ENCODE data around the gene MASP1.

The MASP1 gene

DNA sequence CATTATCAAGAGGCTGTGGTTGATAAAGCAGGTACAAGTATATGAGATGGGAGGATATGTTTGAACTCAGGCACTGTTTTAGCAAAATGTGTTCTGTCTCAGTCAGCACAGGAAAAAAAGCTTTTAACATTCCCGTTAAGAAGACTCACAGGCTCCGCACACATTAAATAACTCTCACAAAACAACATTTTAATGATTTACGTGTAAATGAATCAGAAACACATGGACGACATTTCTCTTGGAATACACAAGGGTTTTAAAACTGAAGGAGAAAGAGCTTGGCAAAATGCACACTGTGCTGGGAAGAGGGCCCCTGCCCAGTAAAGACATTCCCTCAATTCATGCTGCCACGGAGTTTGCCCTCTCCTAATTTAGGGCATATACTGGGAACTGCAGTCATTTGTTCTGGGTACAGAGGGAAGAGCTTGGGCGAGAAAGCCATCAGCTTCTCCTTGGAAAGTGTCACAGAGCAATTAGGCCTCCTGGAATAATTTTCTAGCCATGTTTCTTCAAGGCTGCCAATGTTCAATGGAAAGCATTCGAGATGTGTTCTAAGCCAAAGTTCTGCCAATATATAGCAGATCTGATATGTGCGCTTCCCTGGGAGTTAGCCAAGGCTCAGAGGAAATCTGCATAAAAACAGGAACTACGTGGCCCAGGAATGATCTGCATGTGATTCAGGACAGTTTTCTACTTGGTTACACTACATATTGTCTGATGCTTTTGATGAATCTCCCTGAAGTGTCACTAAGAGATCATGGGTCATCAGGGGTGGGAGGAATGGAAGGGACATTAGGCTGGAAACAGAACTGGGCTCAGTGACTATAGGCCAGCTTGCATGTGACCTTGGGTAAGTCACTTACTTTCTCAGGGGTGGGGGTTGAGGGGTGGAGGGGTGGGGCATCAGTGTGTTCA is 2.2 kb upstream of the MASP1 start:
- DNase-seq (ENCODE audit: low read depth) = no peak

DNA sequence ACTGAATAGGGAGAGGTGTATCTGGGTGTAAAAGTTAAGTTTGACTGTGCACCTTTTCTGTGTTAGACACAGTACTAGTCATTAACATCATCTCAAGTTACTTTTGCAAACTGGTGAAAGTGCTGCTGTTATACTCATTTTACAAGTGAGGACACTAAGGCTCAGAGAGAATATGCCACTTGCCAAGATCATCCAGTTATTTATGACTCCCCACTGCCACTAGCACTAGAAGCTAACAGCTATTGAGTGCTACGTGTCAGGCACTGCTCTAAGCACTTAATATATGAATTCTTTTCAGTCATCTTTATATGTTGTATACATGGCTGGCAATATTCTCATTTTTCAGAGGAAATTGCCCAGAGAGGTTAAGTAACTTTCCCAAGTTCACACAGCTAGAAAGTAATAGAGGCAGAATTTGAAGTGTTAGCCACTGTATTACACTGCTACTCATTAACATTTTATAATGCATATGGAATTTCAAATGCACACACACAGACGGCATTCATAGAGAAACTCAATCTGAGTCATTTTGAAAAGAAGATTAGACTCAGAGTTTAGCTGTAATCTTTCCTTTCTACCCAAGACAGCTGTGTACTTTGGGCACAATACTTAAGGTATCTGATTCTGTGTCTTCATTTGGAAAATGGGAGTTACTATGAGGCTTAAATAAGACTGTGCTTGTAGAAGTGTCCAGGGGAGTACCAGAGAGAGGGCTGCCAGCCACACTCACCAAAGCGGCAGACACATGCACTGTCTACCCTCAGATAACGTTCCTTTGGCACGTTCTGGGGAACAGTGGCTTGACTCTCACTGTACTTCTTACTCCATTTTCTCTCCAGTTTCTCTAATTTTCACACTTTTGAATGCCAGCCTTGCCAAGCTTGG is 1.3 kb upstream of the MASP1 start:
- no peak for DNase-seq (ENCODE audit: low read depth)

DNA sequence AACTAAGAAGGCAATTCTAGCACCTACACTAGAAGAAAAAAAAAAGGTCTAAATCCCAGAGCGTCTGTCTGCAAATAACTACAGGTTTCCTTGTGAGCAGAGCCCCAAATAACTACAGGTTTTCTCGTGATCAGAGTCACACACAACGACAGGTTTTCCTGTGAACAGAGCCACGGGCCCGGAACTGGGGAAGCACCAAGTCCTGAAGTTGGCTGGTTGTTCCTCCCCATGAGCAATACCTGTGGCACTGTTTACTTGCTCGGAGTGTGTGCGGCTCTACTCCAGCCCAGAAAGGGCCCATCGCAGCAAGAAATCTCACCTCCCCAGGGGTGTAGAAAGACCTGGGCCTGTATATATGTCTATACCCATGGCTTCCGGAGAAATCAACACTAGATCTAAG is 644 bp upstream of the MASP1 start:
- no peak for DNase-seq (ENCODE audit: low read depth)

DNA sequence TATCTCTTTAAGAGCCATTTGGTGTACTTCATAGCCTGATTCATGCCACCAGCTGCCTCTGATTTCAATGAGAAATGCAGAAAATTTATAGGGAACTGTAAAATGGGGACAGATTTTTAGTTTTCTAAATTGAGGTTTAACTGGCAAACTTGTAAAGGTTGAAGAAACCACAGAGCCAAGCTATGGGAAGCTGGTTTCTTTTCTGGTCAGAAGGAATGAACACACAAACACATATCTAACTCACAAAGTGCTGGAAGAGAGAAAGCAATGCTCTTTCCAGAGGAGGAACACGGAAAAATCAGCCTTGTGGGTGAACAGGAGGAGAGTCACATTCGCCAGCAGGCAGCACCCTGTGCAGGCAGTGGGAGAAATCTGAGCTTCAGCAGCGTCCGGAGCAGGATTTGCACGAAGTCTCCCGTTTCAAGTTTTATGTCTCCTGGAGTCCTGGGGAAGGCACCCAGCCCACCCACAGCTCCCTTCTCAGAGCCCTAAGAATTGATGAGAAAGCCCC is 481 bp downstream of the MASP1 start:
- no peak for DNase-seq (ENCODE audit: low read depth)

DNA sequence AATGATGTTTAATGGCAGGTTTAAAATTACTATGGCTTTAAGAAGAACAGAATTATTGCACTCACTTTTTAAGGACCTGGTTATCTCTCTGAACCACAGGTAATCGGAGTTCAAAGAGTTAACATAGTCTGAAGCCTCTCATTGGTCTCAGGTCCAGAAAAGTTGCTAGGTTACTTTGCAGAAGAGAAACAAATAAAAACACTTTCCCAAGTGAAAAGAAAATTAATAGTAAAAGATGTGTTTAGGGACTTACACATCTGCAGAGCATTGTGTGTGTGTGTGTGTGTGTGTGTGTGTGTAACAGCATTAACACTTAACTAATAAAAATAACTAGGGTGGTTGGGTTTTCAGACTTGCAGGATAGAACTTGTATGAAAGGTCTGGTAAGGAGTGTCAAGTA is 1.0 kb downstream of the MASP1 start:
- no peak for DNase-seq (ENCODE audit: low read depth)

DNA sequence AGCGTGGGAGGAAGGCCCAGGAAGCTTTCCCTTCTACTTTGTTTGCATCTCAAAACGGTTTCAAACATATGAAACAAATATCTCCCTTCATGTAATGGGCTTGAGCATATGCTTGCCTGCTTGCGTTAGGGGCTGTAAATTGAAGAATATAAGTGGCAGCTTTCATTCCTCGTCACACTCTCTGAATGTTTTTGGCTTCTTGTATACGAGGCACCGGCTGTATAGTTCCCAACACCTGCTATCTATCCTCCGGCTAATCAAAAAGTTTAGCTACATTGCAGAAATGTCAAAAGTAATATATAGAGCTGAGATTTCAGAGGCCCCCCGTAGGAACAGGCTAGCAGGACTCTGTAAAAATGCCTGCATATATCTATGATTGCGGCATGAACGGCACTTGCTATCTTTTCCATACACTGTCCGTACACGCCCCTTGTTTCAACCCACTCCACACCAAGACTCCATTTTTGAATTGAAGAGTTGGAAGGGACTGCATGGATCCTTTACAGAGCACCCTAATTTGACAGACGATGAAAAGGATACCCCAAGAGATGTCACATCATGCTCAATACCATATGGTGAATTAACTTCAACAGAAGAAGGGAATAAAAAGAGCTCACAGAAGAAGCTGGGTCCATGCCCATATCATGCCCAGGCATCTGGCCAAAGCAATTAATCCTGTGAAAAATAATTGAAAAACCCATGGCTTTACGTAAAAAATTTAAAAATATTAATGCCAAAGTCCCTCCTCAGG is 2.5 kb downstream of the MASP1 start:
- no peak for DNase-seq (ENCODE audit: low read depth)

DNA sequence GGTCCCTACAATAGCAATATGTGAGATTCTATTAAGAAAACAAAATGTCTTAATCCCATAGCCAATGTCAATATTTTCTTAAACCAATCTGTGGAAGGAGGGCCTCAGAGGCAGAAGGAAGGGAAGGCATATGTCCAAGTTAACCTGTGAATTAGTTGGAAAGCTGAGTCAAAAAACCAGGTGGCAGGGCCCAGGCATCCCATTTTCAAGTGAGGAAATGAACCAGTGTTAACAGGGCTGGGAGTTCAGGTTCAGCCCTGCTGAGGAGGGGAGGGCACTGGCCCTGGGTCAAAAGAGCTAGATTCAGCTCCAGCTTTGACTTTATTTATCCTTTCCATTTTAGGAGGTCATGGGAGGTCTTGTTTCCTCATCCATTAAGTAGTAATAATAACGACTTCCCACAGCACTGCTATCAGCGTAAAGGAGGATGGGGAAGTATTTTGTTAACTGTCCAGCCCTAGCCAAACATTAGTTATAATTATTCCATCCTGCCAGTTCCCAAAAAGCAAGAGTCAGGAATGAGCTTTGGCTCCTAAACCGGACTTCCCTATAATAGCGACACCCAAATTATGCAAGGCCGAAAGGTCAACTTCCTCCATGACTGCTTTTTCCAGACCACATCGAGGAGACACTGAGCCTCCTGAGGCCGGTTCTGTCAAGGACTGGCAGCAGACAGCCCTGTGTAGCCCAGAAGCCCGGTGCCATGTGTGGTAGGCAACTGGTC is 3.2 kb downstream of the MASP1 start:
- no peak for DNase-seq (ENCODE audit: low read depth)

DNA sequence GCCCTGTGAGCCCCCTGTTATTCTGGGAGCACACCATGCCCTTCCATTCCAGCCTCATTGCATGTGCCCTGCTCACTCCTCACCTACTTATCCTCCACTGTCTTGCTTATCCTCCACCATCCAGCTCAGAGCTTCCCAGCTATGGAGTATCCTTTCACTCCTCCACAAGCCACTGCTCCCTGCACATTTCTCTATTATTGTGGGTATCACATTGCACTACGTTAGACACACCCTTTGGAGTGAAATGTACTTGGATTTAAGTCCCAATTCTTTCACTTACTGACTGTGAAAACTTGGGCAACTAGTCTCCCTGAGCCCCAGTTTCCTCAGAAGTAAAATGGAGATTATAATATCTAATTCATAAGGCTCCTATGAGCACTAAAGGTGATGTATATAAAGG is 4.3 kb downstream of the MASP1 start:
- DNase-seq (ENCODE audit: low read depth) = no peak

DNA sequence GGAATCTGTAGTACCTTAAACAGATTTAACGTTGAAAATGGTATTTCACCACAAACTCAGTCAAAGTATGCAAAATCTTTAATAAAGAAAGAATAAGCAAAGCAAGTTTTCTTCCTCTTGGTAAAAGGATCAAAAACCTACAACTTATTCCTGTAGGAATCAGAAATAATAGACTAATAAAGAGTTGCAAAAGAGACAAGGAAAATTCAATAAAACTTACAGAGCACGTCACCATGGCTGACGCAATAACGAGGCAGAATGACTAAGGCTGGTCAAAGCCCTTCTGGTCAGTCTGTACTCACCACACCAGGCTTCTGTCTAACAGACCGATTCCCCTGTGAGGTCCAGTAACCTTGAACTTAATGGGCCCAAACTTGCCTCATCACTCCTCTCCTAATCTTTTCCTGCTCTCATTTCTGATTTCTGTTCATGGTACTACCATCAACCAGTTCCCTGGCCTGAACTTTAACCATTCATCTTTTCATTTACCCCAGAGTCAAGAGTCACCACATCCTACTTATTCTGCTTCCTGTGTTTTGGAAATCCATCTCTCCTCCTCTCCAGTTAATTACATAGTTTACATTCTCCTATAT is 5.0 kb downstream of the MASP1 start:
- DNase-seq (ENCODE audit: low read depth) = no peak

DNA sequence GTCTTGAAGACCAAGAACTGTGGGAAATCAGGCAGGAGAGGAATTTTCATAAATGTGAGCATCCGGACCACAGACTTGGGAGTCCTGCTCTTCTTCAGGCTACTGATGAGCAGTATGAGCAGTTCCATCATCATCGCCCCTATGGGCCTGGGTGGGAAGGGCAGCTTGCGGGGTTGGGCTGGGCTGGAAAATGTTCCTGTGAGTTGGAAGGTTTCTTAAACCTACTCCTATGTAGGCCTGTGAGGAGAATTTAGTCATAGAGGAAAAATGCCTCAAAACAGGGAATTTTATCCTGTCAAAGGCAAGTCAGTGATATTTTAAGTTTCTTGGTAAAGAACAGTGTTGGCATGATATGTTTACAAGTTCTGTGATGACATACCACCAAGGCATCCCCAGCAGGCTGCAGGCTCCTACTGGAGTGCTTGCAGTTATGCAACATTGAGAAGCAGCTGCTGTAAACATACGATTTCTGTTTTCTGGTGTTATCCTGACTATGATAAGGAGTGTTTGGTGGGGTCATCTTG is 10.3 kb downstream of the MASP1 start:
- DNase-seq (ENCODE audit: low read depth) = no peak

DNA sequence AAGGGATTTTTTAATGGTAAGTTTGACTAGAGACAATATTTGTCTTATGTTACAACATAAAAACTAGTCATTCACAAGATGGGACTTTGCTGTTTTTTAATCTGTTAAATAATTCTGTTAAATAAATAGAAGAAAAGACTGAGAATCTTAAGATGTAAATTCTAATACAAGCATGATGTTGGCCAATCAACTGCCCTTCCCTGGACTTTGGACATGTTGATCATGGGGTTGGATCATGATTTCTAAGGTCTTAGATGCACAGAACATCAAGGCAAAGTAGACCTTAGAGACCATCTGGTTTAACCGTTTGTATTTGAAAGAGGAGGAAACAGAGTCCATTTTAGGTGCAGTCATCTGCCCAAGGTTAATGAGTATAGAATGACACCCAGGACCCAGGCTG is 10.9 kb downstream of the MASP1 start:
- DNase-seq (ENCODE audit: low read depth) = no peak

DNA sequence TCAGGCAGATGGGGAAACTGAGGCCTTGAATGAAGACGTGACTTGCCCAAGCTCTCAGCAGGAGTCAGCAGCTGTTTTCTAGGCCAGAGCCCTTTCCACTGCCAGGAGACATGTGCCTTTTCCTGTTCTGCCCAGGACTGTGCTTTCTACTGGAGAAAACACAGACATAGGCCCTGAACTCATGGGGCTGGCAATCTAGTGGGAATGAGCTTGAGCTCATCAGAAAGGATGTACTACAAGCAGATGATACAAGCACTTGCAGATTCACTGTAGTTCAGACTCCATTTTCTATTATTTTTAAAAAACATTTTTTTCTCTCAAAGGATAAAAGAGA is 14.4 kb downstream of the MASP1 start:
- DNase-seq (ENCODE audit: low read depth) = no peak

DNA sequence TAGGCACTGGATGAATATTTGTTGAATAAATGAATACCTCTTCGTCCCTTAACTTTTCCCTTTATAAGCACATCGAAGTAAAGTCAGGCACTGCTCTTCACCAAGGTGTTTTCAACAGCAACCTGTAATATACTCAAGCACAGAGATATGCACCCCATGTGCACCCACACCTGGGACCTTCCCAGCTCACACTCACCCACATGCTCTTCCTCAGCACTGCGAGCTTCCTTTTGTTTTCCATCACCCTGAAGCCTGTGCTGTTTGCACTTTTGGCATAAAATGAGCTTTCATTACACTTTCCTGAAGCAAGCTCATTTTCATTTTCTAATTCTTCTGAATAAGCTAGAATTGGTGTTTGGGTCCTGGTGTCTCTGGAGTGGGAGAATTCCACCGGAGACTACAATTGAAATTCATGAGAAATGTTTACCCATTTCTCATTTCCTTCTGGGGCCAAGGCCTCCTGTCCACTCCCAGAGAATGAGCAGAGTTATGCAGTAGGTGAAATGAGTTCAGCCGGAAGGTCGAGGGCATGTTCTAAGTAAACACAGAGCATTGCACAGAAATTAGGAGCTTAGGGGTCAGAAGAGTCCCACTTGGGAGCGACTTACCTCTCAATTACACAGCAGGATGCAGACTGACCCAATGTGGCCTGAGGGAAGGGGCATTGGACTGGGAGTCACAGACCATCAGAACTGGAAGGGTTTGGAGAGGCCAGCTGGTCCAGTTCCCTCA is 15.0 kb downstream of the MASP1 start:
- no peak for DNase-seq (ENCODE audit: low read depth)

DNA sequence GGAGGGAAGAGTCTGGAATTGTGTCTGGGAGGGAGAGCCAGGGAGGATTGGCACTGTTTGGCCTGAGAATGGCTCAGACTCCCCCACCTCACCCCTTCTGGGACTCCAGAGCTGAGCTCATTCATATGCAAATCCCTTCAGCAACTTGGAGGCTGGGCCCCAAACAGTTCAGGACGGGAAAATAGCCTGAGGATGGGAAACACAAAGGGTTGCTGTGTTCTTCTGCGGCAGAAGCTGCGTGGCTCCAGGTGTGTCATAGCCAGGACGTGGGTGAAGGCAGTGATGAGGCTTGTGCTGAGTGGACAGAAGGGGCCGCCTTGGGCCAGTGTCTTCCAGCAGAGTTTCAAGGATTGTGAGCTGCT is 16.6 kb downstream of the MASP1 start:
- no peak for DNase-seq (ENCODE audit: low read depth)

DNA sequence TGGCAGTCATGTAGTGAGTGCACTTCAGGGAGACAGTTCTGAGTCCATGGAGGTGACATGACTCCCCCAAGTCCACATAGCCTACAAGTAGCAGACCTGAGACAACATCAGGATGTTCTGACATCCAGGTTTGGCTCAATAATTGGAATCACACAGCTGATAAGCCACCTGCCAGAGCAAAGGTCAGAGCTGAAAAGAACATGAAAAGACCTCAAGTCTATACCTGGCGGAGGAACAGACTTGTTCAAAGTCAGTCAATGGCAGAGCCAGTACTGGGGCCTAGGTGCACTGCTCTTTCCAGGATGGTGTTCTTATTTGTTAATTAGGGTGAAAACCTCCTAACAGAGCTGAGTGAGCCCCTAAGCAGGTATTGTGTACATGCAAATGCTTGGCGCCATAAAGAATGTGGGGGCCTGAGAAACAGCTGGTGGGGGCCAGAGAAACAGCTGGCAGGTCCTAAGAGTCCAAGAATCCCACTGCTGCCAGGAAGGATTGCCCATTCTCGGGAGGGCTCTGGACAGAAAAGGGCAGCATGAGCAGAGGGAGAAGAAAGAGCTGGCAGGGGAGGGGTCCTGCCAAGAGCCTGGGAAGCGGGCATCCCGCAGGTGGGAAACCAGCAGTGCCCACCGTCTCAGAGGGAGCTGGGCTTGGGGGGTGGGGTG is 17.1 kb downstream of the MASP1 start:
- no peak for DNase-seq (ENCODE audit: low read depth)

DNA sequence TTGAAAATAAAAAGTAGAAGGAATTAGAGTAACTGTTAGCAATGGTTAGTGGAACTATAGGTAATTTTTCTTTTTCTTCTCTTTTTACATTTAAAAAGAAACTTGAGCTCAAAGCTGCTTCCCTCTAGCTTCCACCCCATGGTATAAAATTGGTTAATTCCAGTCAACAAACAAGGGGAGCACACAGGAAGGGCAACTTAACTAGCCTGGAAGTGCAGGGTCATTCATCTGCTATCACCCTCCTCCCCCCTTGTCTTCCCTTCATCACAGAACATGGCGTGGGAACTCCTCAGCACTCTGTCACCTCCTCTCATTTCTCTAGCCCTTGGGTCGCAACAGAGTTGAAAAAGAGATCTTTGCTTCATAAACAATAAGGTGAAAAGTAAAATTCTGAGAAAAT is 20.0 kb downstream of the MASP1 start:
- no peak for DNase-seq (ENCODE audit: low read depth)

DNA sequence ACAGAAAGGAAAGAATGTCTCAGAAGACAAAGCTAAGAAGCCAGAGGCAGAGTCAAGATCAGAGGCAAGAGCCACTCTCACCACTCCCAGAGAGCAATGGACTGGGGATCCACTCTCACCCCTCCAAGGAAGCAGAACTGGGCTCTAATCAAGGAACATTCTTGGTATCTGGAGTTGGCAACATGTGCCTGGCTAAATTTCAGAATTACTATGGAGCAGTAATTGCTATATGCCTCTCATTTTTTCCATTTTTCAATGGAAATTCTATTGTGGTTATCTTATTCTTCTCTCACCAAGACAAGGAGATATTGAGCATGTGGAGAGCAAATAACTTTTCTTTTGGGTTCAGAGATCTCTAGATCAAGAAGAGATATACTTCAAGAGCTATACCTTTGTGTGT is 22.1 kb downstream of the MASP1 start:
- no peak for DNase-seq (ENCODE audit: low read depth)

DNA sequence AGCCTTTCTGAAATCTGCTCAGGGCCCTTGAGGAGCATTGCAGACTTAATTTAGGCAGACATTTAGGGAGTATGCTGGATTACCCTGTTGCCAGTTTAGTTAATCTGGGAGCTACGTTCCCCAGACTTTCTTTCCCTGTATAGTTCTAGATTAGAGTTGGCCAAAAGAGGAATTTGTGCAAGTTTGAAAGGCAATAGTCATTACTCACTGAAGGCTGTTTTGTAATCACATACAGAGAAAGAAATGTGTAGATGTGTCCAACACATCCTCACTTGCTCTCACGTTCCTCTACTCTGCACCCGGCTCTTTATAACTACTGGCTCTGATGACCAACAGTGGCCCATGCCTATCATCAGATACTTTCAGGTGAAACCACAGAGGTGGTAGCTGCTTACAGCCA is 24.2 kb downstream of the MASP1 start:
- no peak for DNase-seq (ENCODE audit: low read depth)

DNA sequence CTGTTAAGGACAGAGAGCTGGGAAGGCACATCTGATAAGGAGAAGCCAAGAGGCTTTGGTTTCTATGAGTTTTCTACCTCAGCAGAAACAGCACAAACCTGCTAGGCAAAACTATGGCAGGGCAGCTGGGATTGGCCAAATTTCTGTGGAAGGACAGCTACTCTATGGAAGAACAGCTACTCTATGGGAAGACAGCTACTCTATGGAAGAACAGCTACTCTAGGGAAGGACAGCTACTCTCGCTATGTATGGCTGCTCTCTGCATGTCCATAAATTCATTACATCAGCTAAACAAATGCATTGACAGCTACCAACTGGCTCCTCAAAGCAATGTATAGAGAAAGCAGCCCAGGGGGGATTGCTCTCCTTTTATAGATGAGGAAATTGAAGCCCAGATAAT is 24.8 kb downstream of the MASP1 start:
- no peak for DNase-seq (ENCODE audit: low read depth)

DNA sequence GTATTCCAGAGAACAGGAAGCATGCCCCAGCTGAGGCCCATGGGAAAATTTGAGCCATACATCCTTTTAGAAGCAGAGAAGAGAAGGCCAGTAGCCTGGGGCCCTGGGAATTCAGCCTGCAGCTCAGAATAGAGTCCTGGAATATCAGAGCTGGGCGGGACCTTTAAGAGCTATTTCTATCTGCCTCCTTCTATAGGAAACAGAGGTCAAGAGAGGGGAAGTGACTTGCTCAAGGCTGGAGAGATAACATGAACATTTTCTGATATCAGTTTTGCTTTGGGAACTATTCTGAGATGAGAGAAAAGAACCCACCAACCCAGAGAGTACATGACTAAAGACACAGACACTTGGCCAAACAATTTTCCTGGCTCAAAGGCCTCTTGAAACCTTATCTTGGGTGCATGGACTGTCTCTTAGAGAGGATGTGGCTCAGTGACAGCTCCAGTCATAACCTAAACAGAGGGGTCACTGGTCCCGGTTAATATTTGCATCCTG is 26.0 kb downstream of the MASP1 start:
- DNase-seq (ENCODE audit: low read depth) = no peak

All from HS-27A (cell line).